Panc1 (cell line): ENCODE data around the gene PRPF40B. TPM values are rescaled to one million over a fixed set of nuclear protein-coding genes. Genes with fewer than 3 reads are reported as not detected.

ENCODE experiments used
- ATAC-seq: fragments of 200-7000 bp; cut with Tn5 transposase; 2 replicates; pipeline ENCODE4 v1.9.1; 2020; ENCODE audit warnings: mild to moderate bottlenecking, moderate library complexity
- BruUV-seq: library from RNA; stranded (reverse); fragments of 400-500 nt; replicated peaks from 2 replicates; lab custom pipeline; 2021; lab: Mats Ljungman, UMichigan
- CTCF ChIA-PET: fragments of 300-600 bp; sonication (Branson Sonifier 250); formaldehyde crosslinking; loops from one replicate; lab custom pipeline; 2022; ENCODE audit warnings: antibody characterized with exemption; lab: Charles Lee
- POLR2A ChIA-PET: fragments of 300-600 bp; sonication (Branson Sonifier 250); formaldehyde crosslinking; loops from one replicate; lab custom pipeline; 2022; ENCODE audit warnings: antibody characterized with exemption; lab: Charles Lee
- DNase-seq: peaks from one replicate; pipeline ENCODE4 v3.0.0-alpha.2; 2010; ENCODE audit warnings: low read depth, low spot score
- H3K27ac ChIP-seq: 2 replicates; pipeline ENCODE4 v1.5.1; 2011; ENCODE audit warnings: mild to moderate bottlenecking, low read length, inconsistent platforms
- H3K27me3 ChIP-seq: fragments of 200-500 bp; sonication (Bioruptor generic); 2 replicates; pipeline ENCODE4 v1.6.0; 2014; ENCODE audit warnings: low read length, inconsistent platforms; ENCODE audit not compliant: control insufficient read depth, insufficient read depth
- H3K36me3 ChIP-seq: fragments of 200-500 bp; sonication (Bioruptor generic); 2 replicates; pipeline ENCODE4 v1.5.1; 2014; ENCODE audit warnings: inconsistent platforms, mild to moderate bottlenecking, low read length, moderate library complexity; ENCODE audit not compliant: control insufficient read depth, insufficient read depth
- H3K4me1 ChIP-seq: 2 replicates; pipeline ENCODE4 v1.5.1; 2011; ENCODE audit warnings: inconsistent platforms, mild to moderate bottlenecking, low read length, moderate library complexity; ENCODE audit not compliant: control insufficient read depth, insufficient read depth
- H3K4me3 ChIP-seq, 2 experiments: 2 replicates each; pipeline ENCODE4 v1.5.1; 2011 to 2012; ENCODE audit warnings: low read depth in 2 of 2, low read length in 2 of 2, mild to moderate bottlenecking in 2 of 2, inconsistent platforms in 1 of 2, moderate library complexity in 1 of 2
- H3K9me3 ChIP-seq: fragments of 200-500 bp; sonication (Bioruptor generic); 2 replicates; pipeline ENCODE4 v1.5.1; 2014; ENCODE audit warnings: low read depth, mild to moderate bottlenecking, inconsistent platforms, low read length, moderate library complexity; ENCODE audit not compliant: control insufficient read depth, insufficient read depth
- CTCF ChIP-seq: fragments of 450-650 bp; IDR thresholded peaks from 2 replicates; pipeline ENCODE4 v1.5.1; 2017; ENCODE audit warnings: mild to moderate bottlenecking
- POLR2AphosphoS5 ChIP-seq: IDR thresholded peaks from 2 replicates; pipeline ENCODE4 v1.6.1; 2012; ENCODE audit warnings: mild to moderate bottlenecking, low read depth, low read length, moderate library complexity
- REST ChIP-seq, 2 experiments: IDR thresholded peaks; 2 replicates each; pipeline ENCODE4 v1.6.1; 2011 to 2012; ENCODE audit warnings: low read depth in 2 of 2, control low read depth in 1 of 2, low read length in 1 of 2, mild to moderate bottlenecking in 1 of 2, moderate library complexity in 1 of 2; ENCODE audit not compliant: insufficient read depth in 1 of 2
- SIN3A ChIP-seq: IDR thresholded peaks from 2 replicates; pipeline ENCODE4 v1.6.1; 2012; ENCODE audit warnings: low read depth, mild to moderate bottlenecking, low read length, moderate library complexity, borderline replicate concordance; ENCODE audit not compliant: insufficient read depth
- TCF7L2 ChIP-seq: IDR thresholded peaks from 2 replicates; pipeline ENCODE4 v1.6.1; 2011; ENCODE audit warnings: mild to moderate bottlenecking, low read depth, low read length, inconsistent platforms
- in situ Hi-C: cut with HindIII; loops from 2 replicates; pipeline ENCODE4 v1.10.0; 2016; ENCODE audit warnings: low sequenced_read_pairs, low pct_unique_long_range_greater_than_20kb
- intact Hi-C: fragments of 100-400 bp; cut with micrococcal nuclease; formaldehyde crosslinking; loops from one replicate; pipeline ENCODE4 v1.10.0; 2022; ENCODE audit not compliant: unreplicated experiment
- total RNA-seq: library from RNA; stranded (reverse); gene quantifications from one replicate; pipeline ENCODE4 v1.2.1, GENCODE V29; 2021; ENCODE audit not compliant: unreplicated experiment

Gene PRPF40B
- total RNA-seq, 1 experiment from 2014 or later, result 26.3 TPM

GRCh38 chr12:49588721-49589516, 34.4 kb upstream of the PRPF40B start:
- H3K36me3 ChIP-seq, result no peaks in the 10 kb centered on the region
- DNase-seq (no peak), ATAC-seq (no peak)
- H3K4me3 ChIP-seq, result no peak overlapping the region
- no peak overlapping the region for H3K27ac ChIP-seq
- intact Hi-C loops, result no loop called here
- no peaks in the 10 kb centered on the region for H3K4me1 ChIP-seq
- no peaks in the 10 kb centered on the region for H3K9me3 ChIP-seq
- BruUV-seq, result no TSS peak
- in situ Hi-C loops, result no loop called here
- ChIA-PET CTCF (no interaction called here), POLR2A (no interaction called here)
- H3K27me3 ChIP-seq, result no peaks in the 10 kb centered on the region
- TF ChIP-seq TCF7L2 (no peak), POLR2AphosphoS5 (no peak), CTCF (no peak), REST (IDR thresholded peaks at IDR 0.05; ENCODE audit: insufficient read depth in 1 of 2, low read depth in 2 of 2, low read length in 1 of 2) (no peak), SIN3A (no peak)

- CTCF ChIA-PET, result no interaction called here
- ATAC-seq (no peak), DNase-seq (no peak)
- TF ChIP-seq POLR2AphosphoS5 (no peak), TCF7L2 (no peak), REST (IDR thresholded peaks at IDR 0.05; ENCODE audit: insufficient read depth in 1 of 2, low read depth in 2 of 2, low read length in 1 of 2) (no peak), SIN3A (no peak), CTCF (no peak)
- Histone ChIP-seq H3K27me3 (no peaks in the 10 kb centered on the region), H3K9me3 (no peaks in the 10 kb centered on the region), H3K4me1 (no peaks in the 10 kb centered on the region), H3K4me3 (no peak overlapping the region), H3K36me3 (no peaks in the 10 kb centered on the region), H3K27ac (no peak overlapping the region)
- in situ Hi-C loops (no loop called here), intact Hi-C loops (no loop called here)
- POLR2A ChIA-PET, result no interaction called here
- no TSS peak for BruUV-seq
These were observed 24.8 kb upstream of the PRPF40B start for GRCh38 chr12:49598527-49598926.
